A549 (cell line): ENCODE measurements around the gene USP24. TPM values are rescaled to one million over a fixed set of nuclear protein-coding genes. Genes with fewer than 3 reads are reported as not detected.
"Not testable (repeated sequence)": the region's sequence is repeated elsewhere in the genome, so short reads cannot be mapped to it uniquely, and the experiment has no call there.

ENCODE experiments used
- ATAC-seq, 2 experiments: fragments of 200-7000 bp in 1 of 2; fragments of >200 bp in 1 of 2; cut with Nextera tagmentation in 1 of 2; cut with Tn5 transposase in 1 of 2; 3 replicates each; pipeline versions ENCODE4 v1.8.0 to v1.9.1; 2018 to 2020; ENCODE audit warnings: mild to moderate bottlenecking in 1 of 2, moderate library complexity in 1 of 2
- CTCF ChIA-PET: fragments of 300-600 bp; sonication (Branson Sonifier 250); formaldehyde crosslinking; extraction: SDS; loops from one replicate; lab custom pipeline; 2021; ENCODE audit warnings: antibody characterized with exemption, inconsistent platforms; lab: Yijun Ruan, JAX
- POLR2A ChIA-PET: fragments of 350-600 bp; formaldehyde crosslinking; extraction: SDS; loops from one replicate; lab custom pipeline; 2021; ENCODE audit warnings: antibody characterized with exemption, inconsistent platforms; lab: Yijun Ruan, JAX
- DNase-seq, 2 experiments: peaks; one replicate each; pipeline versions ENCODE4 v3.0.0 to v3.0.0-alpha.2; 2011 to 2016; ENCODE audit warnings: low read depth in 1 of 2, low spot score in 1 of 2
- FAIRE-seq: peaks from 2 replicates; lab custom pipeline; 2011; peaks lifted over from hg19 to GRCh38; lab: Jason Lieb, UNC
- H3K27ac ChIP-seq, 2 experiments: fragments of >200 bp; sonication (Bioruptor Twin); formaldehyde crosslinking; 3 replicates each; pipeline ENCODE4 v1.5.1; 2016 to 2017
- H3K4me1 ChIP-seq: fragments of >200 bp; sonication (Bioruptor Twin); formaldehyde crosslinking; 3 replicates; pipeline ENCODE4 v1.6.1; 2016
- H3K4me2 ChIP-seq: fragments of >200 bp; sonication (Bioruptor Twin); formaldehyde crosslinking; 3 replicates; pipeline ENCODE4 v1.6.1; 2016
- H3K4me3 ChIP-seq: fragments of >200 bp; sonication (Bioruptor Twin); formaldehyde crosslinking; 3 replicates; pipeline ENCODE4 v1.5.1; 2016
- H3K9me3 ChIP-seq: fragments of >200 bp; sonication (Bioruptor Twin); formaldehyde crosslinking; 3 replicates; pipeline ENCODE4 v1.6.1; 2016
- BHLHE40 ChIP-seq: IDR thresholded peaks from 2 replicates; pipeline ENCODE4 v1.6.1; 2012; ENCODE audit warnings: low read depth, low read length, inconsistent platforms
- CBX2 ChIP-seq: fragments of 200-600 bp; sonication (generic); IDR thresholded peaks from 2 replicates; pipeline ENCODE4 v1.6.1; 2016; ENCODE audit warnings: low read depth, mild to moderate bottlenecking, borderline replicate concordance
- CHD2 ChIP-seq: fragments of 150-350 bp; IDR thresholded peaks from 2 replicates; pipeline ENCODE4 v1.6.1; 2014; ENCODE audit warnings: low read length; ENCODE audit not compliant: partially characterized antibody
- CHD4 ChIP-seq: fragments of 200-600 bp; sonication (generic); IDR thresholded peaks from 2 replicates; pipeline ENCODE4 v1.6.1; 2016; ENCODE audit warnings: antibody characterized with exemption, mild to moderate bottlenecking, borderline replicate concordance
- CTCF ChIP-seq: fragments of >200 bp; sonication (Bioruptor Twin); formaldehyde crosslinking; IDR thresholded peaks from 3 replicates; pipeline ENCODE4 v1.5.1; 2016
- E2F6 ChIP-seq: IDR thresholded peaks from 2 replicates; pipeline ENCODE4 v1.6.1; 2012; ENCODE audit warnings: low read depth, borderline replicate concordance
- EP300 ChIP-seq, 2 experiments: fragments of >200 bp; sonication (Bioruptor Twin); formaldehyde crosslinking; IDR thresholded peaks; 2 replicates in 1 of 2; 3 replicates in 1 of 2; pipeline ENCODE4 v1.6.1; 2016 to 2017
- GATA3 ChIP-seq: IDR thresholded peaks from 2 replicates; pipeline ENCODE4 v1.6.1; 2012; ENCODE audit warnings: borderline replicate concordance
- HDAC2 ChIP-seq: fragments of 200-600 bp; sonication (generic); IDR thresholded peaks from 2 replicates; pipeline ENCODE4 v1.6.1; 2016
- HEYL ChIP-seq: fragments of 250-450 bp; sonication (Bioruptor Pico); IDR thresholded peaks from 2 replicates; pipeline ENCODE4 v1.8.0; 2021; ENCODE audit warnings: mild to moderate bottlenecking, moderate library complexity
- HOXA7 ChIP-seq: fragments of 250-450 bp; sonication (Bioruptor Pico); IDR thresholded peaks from 2 replicates; pipeline ENCODE4 v1.5.0; 2020; ENCODE audit warnings: mild to moderate bottlenecking, moderate library complexity
- HOXB13 ChIP-seq: fragments of 250-450 bp; sonication (Bioruptor Pico); IDR thresholded peaks from 2 replicates; pipeline ENCODE4 v1.5.0; 2020; ENCODE audit warnings: low read depth, mild to moderate bottlenecking, moderate library complexity
- HOXB5 ChIP-seq: fragments of 250-450 bp; sonication (Bioruptor Pico); IDR thresholded peaks from 2 replicates; pipeline ENCODE4 v1.5.0; 2020; ENCODE audit warnings: mild to moderate bottlenecking, moderate library complexity
- JUNB ChIP-seq: fragments of >200 bp; sonication (Bioruptor Twin); formaldehyde crosslinking; IDR thresholded peaks from 2 replicates; pipeline ENCODE4 v1.6.1; 2016
- NPAS2 ChIP-seq: fragments of 250-450 bp; sonication (Bioruptor Pico); IDR thresholded peaks from 2 replicates; pipeline ENCODE4 v1.8.0; 2022; ENCODE audit warnings: mild to moderate bottlenecking, moderate library complexity, borderline replicate concordance
- PHF8 ChIP-seq: fragments of 200-600 bp; sonication (generic); IDR thresholded peaks from 2 replicates; pipeline ENCODE4 v1.6.1; 2016; ENCODE audit warnings: low read depth, mild to moderate bottlenecking, antibody characterized with exemption, moderate library complexity, borderline replicate concordance
- POLR2A ChIP-seq: IDR thresholded peaks from 2 replicates; pipeline ENCODE4 v1.6.1; 2012; ENCODE audit warnings: mild to moderate bottlenecking, low read length
- POLR2AphosphoS2 ChIP-seq: conservative IDR thresholded peaks from 2 replicates; pipeline ENCODE4 v1.6.1; 2012; ENCODE audit warnings: low read length, improper control_type of control experiment, inconsistent platforms
- RFX5 ChIP-seq: fragments of 450-650 bp; IDR thresholded peaks from 2 replicates; pipeline ENCODE4 v1.7.1; 2014; ENCODE audit warnings: antibody characterized with exemption, mild to moderate bottlenecking, moderate library complexity
- RNF2 ChIP-seq: fragments of 200-600 bp; sonication (generic); IDR thresholded peaks from 2 replicates; pipeline ENCODE4 v1.6.1; 2016; ENCODE audit warnings: low read depth, mild to moderate bottlenecking, antibody characterized with exemption, moderate library complexity, borderline replicate concordance
- SMC3 ChIP-seq: fragments of >200 bp; sonication (Bioruptor Twin); formaldehyde crosslinking; IDR thresholded peaks from 3 replicates; pipeline ENCODE4 v1.6.1; 2018; ENCODE audit warnings: inconsistent platforms
- SREBF2 ChIP-seq: fragments of 450-650 bp; IDR thresholded peaks from 2 replicates; pipeline ENCODE4 v1.6.1; 2014; ENCODE audit warnings: mild to moderate bottlenecking, moderate library complexity
- TFCP2L1 ChIP-seq: fragments of 250-450 bp; sonication (Bioruptor Pico); IDR thresholded peaks from 2 replicates; pipeline ENCODE4 v1.5.0; 2021; ENCODE audit warnings: mild to moderate bottlenecking
- ZC3H11A ChIP-seq: fragments of 450-650 bp; IDR thresholded peaks from 2 replicates; pipeline ENCODE4 v1.6.1; 2014; ENCODE audit warnings: antibody characterized with exemption, mild to moderate bottlenecking
- ZFP36 ChIP-seq: fragments of 450-650 bp; IDR thresholded peaks from 2 replicates; pipeline ENCODE4 v1.6.1; 2014; ENCODE audit warnings: borderline replicate concordance; ENCODE audit not compliant: partially characterized antibody
- WGBS: methylation state at CpG from one replicate; pipeline ENCODE4 v1.1.6; 2017; ENCODE audit errors: missing lambda C conversion rate; 5-methylcytosine and 5-hydroxymethylcytosine counted together
- polyA plus RNA-seq, 4 experiments: library from polyadenylated mRNA; depleted of rRNA in 3 of 4; stranded (reverse); fragments of >200 nt; fragmentation: RNase III in 1 of 4; extraction: RNeasy Plus Mini Kit Qiagen cat#74134 plus additional on column Dnase treatment in 1 of 4; gene quantifications; 2 replicates in 3 of 4; 3 replicates in 1 of 4; pipeline ENCODE4 v1.2.3, GENCODE V29; 2011 to 2017

Gene USP24
- polyA plus RNA-seq, 2 of the 4 experiments (the other 2 are of a cell fraction), result 14.7 to 21.7 TPM

GRCh38 chr1:55117941-55118340 lies 97.2 kb downstream of the USP24 start:
- CTCF ChIA-PET, result no interaction called here
- Histone ChIP-seq H3K4me1 (no peaks in the 10 kb centered on the region), H3K27ac (no peak overlapping the region), H3K4me3 (no peak overlapping the region)
- no peak for ATAC-seq
- no peak for DNase-seq
- POLR2A ChIA-PET, result no interaction called here
- FAIRE-seq, result no peak
- no peak for TF ChIP-seq RNF2
- no peak for TF ChIP-seq TFCP2L1 (CRISPR knock-in tag)
- TF ChIP-seq E2F6, result no peak
- TF ChIP-seq HOXA7 (CRISPR knock-in tag), result no peak
- no peak for TF ChIP-seq ZFP36
- no peak for TF ChIP-seq HEYL
- no peak for TF ChIP-seq CBX2
- no peak for TF ChIP-seq SREBF2
- no peak for TF ChIP-seq PHF8
- TF ChIP-seq JUNB, result no peak
- no peak for TF ChIP-seq POLR2A
- TF ChIP-seq HOXB13, result no peak
- TF ChIP-seq, all 56 proteins: peak for 0
- H3K9me3 ChIP-seq, result no peaks in the 10 kb centered on the region
- no peak overlapping the region for H3K4me2 ChIP-seq

GRCh38 chr1:55109005-55109404 lies 106.2 kb downstream of the USP24 start:
- 91% methylated on average over 12 of the region's 14 CpGs for WGBS
- CTCF ChIA-PET, ATAC-seq, H3K27ac ChIP-seq, POLR2A ChIA-PET, DNase-seq, H3K4me2 ChIP-seq, H3K9me3 ChIP-seq, H3K4me3 ChIP-seq, FAIRE-seq, H3K4me1 ChIP-seq: not testable (repeated sequence)

- Histone ChIP-seq H3K4me1 (no peaks in the 10 kb centered on the region), H3K4me2 (no peak overlapping the region), H3K9me3 (no peaks in the 10 kb centered on the region), H3K4me3 (no peak overlapping the region), H3K27ac (no peak overlapping the region)
- TF ChIP-seq EP300 (IDR thresholded peaks at IDR 0.05) (no peak), GATA3 (no peak), HOXB5 (CRISPR knock-in tag) (no peak), NPAS2 (CRISPR knock-in tag) (no peak), BHLHE40 (no peak), HDAC2 (no peak), CHD4 (no peak), CHD2 (no peak), RFX5 (no peak), SMC3 (no peak), SREBF2 (no peak), POLR2AphosphoS2 (no peak), ZFP36 (no peak), CTCF (no peak), ZC3H11A (no peak)
- FAIRE-seq (no peak), DNase-seq (no peak), ATAC-seq (no peak)
- POLR2A ChIA-PET, result no interaction called here
- WGBS, result 79% methylated on average over 6 of the region's 6 CpGs
- CTCF ChIA-PET, result no interaction called here
Observed at GRCh38 chr1:55107101-55107500, 108.1 kb downstream of the USP24 start.
